ENCODE measurements around the gene ADAP1.

Gene ADAP1

DNA sequence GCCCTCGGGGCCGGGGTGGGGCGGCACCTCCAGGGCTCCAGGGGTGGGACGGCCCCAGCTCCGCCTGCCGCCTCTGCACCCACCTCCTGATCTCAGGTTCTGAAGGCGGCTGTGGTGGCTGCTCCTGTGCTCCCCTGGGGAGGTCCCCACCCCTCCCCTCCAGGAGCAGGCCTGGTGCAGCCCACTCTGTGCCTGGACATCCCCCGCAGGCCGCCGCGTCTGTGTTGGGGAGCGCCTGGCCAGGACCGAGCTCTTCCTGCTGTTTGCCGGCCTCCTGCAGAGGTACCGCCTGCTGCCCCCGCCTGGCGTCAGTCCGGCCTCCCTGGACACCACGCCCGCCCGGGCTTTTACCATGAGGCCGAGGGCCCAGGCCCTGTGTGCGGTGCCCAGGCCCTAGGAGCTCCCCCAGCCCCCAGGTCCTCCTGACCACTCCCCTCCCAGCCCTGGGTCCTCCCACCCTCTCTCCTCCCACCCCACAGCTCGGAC is 34.0 kb upstream of the ADAP1 start:
- no peak for DNase-seq

DNA sequence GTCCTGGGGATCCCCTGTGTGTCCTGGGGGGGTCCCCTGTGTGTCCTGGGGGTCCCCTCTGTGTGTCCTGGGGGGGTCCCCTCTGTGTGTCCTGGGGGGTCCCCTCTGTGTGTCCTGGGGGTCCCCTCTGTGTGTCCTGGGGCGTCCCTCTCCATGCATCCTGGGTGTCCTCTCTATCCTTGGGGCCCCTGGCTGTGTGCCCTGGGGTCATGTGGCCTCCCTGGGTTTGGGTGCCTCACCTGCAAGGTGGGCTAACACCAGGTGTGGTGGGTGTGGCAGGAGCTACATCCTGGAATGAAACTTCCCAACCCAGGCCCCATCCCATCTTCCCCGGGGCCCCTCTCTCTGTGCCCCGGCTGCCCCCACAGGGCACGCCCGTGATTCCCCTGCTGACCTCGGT is 33.4 kb upstream of the ADAP1 start:
- no peak for DNase-seq

DNA sequence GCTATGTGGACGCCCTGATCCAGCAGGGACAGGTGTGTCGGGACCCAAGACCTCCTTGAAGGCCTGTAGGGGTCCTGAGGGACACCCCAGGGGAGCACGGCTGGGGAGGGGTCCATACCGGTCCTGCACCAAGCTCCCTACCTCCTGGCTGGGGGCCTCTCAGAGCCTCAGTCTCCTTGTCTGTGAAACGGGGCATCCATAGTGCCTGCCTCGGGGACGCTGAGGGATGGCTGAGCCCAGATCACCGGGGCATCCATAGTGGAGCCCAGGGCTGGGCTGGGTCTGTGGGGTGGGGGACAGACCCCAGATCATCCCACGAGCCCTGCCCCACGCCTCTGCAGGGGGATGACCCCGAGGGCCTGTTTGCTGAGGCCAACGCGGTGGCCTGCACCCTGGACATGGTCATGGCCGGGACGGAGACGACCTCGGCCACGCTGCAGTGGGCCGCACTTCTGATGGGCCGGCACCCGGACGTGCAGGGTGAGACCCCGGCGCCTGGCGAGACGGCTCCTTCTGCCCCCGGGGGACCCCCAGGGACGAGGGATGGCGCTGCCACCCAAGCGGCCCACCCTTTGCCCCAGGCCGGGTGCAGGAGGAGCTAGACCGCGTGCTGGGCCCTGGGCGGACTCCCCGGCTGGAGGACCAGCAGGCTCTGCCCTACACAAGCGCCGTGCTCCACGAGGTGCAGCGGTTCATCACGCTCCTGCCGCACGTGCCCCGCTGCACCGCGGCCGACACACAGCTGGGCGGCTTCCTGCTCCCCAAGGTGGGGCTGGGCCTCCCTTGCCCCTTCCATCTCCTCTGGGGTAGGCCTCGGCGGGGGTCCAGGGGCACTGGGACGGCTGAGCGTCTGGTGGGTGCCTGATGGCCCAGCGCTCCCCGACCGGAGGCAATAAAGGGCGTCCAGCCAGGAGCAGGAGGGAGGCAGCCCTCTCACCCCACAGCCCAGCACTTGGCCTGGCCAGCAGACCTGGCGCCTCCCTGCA is 32.6 kb upstream of the ADAP1 start:
- DNase-seq, result no peak

DNA sequence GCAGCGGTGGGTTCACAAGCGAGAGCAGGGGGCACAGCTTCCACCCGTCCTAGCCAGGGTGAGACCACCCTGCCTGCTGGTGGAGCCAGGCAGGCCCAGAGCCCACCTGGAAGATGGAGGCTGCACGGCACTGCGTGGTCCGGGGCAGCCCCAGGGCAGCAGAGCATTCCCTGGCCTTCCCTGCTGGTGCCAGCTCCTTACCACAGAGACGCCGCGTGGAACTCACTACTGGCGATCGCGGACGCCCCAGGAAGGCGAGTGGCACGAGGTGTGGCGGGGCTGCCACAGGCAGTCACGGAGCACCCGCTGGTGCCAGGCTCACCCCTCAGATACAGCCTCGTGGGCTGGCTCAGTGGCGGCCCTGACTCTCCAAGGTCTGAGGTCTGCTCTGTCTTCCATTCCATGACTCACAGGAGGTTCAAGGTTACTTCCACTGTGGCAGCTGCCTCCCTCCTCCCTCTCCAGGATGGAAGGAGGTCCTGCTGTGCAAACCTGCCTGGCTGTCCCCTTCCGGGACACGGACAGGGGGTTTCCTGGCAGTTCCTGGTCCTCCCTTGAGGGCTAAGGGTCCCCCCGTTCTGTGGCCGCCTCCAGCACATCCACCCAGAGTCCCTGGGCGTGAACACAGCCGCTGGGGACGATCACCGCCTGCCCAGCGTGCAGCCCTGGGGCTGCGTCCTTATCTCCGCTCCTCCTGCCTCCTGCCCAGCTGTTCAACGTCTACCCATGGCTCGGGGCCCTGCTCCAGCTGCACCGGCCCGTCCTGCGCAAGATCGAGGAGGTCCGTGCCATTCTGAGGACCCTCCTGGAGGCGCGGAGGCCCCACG is 31.6 kb upstream of the ADAP1 start:
- no peak for DNase-seq

DNA sequence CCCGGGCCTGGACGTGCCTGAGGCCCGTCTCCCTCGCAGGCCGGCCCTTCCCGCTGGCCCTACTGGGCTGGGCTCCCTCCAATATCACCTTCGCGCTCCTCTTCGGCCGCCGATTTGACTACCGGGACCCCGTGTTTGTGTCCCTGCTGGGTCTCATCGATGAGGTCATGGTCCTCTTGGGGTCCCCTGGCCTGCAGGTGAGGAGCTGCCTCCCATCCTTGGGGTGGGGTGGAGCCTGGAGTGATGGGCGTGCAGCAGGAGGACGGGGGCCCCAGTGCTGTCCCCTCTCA is 30.6 kb upstream of the ADAP1 start:
- no peak for DNase-seq

DNA sequence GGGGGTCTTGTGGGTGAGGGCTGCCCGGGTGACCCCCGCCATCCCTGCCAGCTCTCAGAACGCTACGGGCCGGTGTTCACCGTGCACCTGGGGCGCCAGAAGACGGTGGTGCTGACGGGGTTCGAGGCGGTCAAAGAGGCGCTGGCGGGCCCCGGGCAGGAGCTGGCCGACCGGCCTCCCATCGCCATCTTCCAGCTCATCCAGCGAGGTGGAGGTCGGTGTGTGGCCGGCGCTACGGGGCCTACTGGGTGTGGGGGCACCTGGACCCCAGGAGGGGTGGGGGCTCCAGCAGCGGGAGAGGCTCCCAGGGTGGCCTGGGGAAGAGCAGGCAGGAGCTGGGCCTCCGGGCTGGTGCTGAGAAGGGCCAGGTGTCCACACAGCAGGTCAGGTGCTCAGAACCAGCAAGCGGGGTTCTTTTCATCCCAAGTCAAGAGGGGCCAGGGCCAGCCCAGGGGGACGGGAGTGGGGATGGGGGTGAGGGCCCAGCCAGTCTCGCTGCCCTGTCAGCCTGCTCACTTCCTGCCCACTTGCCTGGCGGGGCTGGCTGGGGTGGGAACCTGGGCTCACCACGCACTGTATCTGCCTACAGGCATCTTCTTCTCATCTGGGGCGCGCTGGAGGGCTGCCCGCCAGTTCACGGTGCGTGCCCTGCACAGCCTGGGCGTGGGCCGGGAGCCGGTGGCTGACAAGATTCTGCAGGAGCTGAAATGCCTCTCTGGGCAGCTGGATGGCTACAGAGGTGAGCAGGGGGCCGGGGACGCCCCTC is 30.1 kb upstream of the ADAP1 start:
- DNase-seq, result no peak

DNA sequence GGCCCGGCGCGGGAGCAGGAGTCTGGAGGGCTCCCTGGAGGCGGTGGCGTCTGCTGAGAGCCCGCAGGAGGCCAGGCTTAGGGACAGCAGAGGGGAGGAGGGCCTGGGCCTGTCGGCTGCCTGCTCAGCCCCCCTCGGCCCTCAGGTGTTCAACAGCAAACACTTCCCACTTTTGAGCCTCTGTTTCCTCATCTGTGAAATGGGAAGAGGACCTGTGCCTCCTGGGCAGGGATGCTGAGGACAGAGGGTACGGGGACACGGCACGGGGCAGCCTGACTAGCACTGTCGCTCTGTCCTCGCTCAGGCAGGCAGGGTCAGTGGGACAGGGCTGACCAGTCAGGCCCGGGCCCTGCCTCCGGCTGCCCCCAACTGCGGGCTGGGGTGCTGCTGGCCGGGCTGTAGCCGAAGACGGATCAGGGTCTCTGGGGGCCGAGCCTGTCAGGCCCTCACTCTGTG is 29.2 kb upstream of the ADAP1 start:
- no peak for DNase-seq

DNA sequence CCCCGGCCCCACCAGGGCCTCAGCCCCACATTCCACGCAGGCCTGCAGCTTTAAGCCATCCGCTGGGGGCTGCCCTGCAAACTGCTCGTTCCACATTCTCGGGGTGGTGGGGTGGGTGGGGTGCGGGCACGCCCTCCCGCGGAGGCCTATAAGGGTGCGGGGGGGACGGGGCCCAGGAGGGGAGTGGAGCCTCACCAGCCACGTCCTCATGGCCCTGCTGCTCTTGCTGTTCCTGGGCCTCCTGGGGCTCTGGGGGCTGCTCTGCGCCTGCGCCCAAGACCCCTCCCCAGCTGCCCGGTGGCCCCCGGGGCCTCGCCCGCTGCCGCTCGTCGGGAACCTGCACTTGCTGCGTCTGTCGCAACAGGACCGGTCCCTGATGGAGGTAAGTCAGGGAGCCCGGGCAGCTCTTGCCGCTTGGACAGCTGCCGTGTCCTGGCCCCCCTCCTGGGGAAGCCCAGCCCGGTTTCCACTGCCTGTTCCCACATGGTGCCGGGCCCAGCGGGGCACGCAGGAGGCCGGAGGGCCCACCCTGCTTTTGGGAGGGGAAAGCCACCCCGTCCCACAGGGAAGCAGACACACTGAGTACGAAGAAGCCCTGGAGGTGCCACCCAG is 28.6 kb upstream of the ADAP1 start, which contains the start of gene CYP2W1:
Gene CYP2W1, plus strand, starts transcription at position 178 of the 612 bp plus-strand sequence. Its CDS starts 31 bp downstream, at position 209.
- DNase-seq, result no peak

DNA sequence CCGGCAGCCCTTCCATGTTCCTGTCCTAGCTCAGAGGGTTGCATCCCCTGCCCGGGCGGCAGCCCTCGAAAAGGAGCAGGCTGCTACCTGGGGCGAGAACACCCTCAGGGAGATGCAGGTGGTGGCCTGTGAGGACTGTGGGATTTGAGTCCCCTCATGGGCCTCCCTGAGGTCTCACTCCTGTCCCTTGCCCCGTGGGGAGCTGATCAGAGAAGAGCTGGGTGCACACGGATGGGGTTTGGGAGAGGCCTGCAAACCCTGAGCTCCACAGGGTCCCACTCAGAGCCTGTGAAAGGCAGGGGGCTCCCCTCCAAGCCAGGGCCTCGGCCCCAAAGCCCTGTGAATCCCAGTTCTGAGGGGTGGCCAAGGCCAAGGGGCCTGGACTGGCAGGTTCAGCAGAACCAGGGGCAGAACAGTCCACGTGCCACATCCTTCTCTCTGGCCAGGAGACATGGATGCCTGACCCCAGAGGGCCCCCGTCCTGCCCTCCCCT is 28.1 kb upstream of the ADAP1 start:
- no peak for DNase-seq

DNA sequence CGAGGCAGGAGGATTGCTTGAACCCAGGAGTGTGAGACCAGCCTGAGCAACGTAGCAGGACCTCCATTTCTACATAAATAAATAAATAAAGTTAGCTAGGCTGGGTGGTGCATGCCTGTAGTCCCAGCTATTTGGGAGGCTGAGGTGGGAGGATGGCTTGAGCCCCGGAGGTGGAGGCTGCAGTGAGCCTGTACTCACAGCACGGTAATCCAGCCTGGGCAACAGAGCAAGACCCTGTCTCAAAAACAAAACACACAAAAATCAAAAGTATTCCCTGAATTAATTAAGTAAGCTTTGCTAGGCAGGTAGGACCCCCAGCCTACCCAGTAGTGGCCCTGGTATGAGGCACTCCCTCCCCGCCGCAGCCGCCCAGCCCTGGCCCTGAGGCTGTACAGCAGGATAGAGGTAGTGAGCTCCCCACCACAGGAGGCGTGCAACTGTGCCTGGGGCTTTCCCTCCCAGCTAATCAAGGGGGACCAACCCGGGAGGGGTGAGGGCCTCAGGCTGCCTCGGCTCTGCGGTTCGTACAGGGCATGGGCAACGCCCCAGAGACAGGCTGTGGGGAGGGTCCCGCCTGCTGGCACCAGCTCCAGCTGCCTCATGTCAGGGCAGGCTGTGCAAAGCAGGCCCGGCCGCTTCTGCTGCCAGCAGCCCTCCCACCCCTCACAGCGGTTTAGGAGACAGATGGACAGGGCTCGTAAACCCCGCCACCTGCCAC is 27.5 kb upstream of the ADAP1 start:
- DNase-seq, result no peak

DNA sequence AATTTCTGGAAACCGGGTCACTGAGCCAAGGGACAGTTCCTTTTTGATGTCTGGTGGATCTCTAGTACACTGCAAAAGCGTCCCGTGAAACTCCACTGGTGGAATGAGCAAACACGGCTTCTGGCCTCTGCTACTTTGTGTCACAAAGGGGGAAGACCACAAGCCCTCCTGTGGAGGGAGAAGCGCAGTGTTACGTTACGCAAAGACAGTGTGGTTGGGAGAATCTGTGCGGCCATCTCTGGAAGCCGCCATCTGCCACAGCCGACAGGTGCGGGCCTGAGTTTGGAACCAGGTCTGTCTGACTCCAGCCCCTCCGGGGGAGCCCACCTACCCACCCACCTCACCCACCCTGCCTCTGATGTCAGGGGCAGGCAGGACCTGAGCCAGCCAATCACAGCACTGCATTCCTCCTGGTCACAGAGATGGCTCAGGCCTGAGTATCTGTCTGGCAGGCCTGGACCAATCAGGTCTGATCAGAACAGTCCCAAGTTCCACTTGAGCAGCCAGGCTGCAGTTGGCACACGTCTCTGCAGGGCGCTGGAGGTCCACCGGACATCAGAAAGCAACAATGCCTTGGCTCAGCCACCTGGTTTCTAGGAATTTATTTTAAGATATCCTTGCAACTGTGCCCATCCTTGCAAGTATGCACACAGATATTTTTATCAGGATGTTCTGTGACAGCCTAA is 25.5 kb upstream of the ADAP1 start:
- no peak for DNase-seq

DNA sequence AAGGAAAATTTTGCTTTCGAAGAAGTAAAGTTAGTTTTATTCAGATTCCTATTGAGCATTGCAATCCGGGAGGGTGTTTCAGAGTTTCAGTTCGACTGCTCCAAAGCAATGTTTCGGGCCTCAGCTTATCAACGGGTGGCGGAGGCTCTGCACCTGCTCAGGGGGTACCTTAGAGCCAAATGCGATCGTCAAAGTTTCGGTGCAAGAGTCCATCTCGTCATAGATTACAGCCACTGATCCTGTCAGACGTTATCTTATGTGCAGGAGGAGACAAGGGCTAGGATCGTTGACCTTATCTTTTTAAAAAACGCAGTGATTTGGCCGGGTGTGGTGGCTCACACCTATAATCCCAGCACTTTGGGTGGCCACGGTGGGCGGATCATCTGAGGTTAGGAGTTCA is 24.7 kb upstream of the ADAP1 start:
- no peak for DNase-seq

DNA sequence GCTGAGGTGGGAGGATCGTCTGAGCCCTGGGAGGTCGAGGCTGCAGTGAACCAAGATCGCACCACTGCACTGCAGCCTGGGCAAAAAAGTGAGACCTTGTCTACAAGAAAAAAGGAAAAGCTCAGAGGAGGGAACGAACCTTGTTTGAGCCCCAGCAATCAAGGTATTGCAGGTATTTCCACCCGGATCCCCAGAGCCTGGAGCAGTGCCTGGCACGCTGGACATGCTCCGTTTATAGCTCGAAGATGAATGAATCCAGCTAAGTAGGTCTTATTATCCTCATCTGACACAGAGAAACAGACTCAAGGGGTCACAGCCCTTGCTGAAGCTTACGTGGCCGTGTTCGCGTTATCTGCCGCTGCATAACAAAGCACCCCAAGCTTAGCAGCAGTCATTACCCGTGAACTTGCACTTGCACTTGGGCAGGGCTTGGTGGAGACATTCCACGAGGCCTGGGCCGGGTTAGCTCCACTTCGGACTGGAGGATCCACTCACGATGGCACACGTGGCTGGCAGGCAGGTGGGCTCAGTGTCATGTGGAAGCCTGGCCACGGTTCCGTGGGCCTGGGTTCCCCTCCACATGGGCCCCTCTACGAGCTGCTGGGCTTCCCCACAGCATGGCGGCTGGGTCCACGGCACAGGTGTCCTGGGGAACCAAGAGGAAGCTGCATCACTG is 24.1 kb upstream of the ADAP1 start:
- no peak for DNase-seq

DNA sequence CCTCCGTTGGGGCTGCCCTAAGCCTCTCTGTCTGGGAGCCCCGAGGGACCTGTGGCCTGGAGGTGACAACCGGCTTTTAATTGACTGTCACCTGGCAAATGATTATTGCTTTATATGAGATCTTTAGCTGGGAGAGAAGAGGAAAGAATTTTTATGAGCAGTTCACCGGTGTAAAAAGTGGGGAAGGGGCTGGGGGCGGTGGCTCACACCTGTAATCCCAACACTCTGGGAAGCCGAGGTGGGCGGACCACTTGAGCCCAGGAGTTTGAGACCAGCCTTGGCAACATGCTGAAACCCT is 23.5 kb upstream of the ADAP1 start:
- DNase-seq, result no peak

DNA sequence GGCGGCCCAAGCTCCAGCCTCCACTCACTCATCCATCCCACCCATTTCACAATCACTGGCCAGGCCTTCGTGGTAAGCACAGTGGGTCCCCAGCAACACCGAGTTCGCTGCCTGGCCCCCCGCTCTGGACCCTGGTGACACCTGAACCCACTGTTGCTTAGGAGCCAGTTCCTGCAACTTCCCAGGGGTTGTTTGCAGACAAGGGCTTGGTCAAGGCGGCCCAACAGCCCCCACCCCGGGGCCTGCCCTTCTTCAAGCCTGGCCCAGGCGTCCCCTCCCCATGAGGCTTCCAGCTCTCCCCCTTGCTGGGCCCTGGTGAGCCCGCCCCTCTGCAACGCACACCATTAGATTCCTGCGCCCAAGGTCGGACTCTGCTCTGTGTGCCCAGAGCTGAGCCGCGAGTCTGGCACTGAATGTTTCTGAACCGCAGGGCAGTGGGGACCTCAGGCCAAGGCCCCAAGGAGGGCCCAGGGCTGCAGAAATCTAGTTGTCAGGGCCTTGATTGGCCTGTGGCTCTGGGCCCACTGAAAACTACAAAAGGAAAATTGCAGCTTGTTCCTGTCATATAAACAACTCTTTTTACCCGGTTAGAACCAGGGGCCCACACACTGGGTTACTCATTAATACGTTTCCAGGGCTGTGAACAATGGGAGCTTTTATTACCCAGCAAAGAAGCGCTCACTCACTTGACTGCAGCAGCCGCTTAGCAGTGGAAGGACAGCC is 23.0 kb upstream of the ADAP1 start:
- DNase-seq, result no peak

DNA sequence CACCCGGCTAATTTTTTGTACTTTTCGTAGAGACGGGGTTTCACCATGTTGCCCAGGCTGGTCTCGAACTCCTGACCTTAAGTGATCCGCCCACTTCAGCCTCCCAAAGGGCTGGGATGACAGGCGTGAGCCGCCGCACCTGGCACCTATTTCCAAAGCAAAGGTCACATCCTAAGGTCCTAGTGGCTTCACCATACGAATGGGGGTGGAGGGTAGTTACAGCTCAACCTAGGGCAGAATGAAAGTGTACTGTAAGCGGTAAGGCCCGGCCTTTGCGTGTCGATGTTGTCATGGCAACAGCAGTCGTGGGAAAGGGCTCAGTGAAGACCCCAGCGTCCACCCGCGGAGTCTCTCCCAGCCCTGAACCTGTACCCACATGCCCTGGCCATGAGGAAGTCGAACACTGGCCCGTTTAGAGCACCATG is 22.4 kb upstream of the ADAP1 start:
- DNase-seq, result no peak

DNA sequence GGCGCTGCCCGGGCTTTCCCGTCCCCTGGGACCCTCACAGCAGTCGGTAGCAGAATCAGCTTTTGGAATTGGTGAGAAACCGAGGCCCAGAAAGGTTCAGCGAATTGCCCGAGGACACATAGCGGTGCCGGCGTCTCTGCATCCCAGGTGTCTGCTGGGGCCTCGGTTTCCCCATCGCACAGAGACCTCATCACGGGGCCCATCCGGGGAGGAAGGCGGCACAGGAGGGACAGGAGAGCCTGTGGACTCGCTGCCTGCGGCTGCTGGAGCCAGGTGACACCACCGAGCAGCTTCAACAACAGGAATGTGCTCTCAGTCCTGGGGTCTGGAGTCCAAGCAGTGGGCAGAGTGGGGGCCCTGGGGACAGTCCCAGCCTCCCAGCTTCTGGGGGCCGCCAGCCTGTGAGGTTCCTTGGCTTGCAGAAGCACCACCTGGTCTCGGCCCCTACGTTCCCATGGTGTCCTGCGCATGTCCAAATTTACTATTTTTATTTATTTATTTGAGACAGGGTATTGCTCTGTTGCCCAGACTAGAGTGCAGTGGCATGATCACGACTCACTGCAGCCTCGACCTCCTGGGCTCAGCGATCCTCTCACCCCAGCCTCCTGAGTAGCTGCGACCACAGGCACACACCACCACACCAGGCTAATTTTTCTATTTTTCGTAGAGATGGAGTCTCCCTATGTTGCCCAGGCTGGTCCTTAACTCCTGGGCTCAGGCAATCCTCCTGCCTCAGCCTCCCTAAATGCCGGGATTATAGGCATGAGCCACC is 21.4 kb upstream of the ADAP1 start:
- no peak for DNase-seq

DNA sequence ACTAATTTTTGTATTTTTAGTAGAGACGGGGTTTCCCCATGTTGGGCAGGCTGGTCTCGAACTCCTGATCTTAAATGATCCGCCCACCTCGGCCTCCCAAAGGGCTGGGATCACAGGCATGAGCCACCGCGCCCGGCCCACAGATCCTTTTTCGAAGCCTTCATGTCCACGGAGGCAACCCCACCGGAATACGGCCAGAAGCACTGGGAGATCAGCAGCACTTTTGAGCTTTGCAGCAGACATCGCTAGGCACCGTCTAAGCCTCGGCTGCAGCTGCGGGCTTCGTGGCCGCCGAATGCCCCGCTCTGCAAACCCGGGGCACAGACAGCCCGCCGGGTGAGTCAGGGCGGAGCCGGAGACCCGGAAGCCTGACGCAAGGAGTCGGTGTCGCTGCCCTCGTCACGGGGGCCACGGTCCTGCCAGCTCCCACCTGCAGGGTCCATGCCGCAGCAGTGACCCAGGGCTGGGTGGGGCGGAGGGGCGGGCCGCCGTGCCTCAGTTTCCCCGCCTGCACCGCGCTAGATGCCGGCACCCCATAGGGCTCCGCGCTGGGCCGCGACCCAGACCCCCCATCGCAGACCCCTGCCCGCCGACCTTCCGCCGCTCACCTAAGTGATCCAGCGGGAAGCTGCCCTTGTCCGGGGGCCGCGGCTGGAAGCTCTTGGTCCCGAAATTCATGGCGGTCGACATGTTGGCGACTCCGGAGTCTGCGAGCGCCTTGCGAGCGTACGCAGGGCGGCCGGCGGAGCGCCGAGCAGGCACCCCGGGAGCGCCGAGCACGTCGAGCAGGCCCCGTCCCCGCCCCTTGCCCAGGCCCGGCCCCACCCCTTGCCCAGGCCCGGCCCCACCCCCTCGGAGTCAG is 20.6 kb upstream of the ADAP1 start, which contains the start of gene COX19:
Gene COX19, minus strand, starts transcription at position 730 of the 862 bp plus-strand sequence. Its CDS starts 40 bp downstream, at position 690.
- peak; percentile 32 to 36 for DNase-seq
